Liver (tissue), 9 donors: Measurements from ENCODE around the gene ZNF662. TPM values are rescaled to one million over a fixed set of nuclear protein-coding genes. Genes with fewer than 3 reads are reported as not detected.

Experiments
- DNase-seq: peaks from one replicate; pipeline ENCODE4 v3.0.0-alpha.2; 2017; ENCODE audit warnings: low spot score
- H3K27ac ChIP-seq, 2 donors: one replicate each; pipeline ENCODE4 v1.7.0; 2013; ENCODE audit warnings: inconsistent platforms in 2 of 2, low read length in 2 of 2, control low read depth in 1 of 2, low read depth in 1 of 2, mild to moderate bottlenecking in 1 of 2
- H3K27me3 ChIP-seq, 4 donors: one replicate each; pipeline versions ENCODE4 v1.6.1 to v1.7.0; 2013; ENCODE audit warnings: low read length in 3 of 4, inconsistent platforms in 1 of 4, mild to moderate bottlenecking in 1 of 4, moderate library complexity in 1 of 4; ENCODE audit not compliant: control insufficient read depth in 4 of 4, insufficient read depth in 4 of 4
- H3K36me3 ChIP-seq, 4 donors: one replicate each; pipeline versions ENCODE4 v1.6.1 to v1.7.0; 2013; ENCODE audit warnings: low read length in 3 of 4, mild to moderate bottlenecking in 3 of 4, low read depth in 1 of 4, moderate library complexity in 1 of 4; ENCODE audit not compliant: control insufficient read depth in 4 of 4, insufficient read depth in 3 of 4
- H3K4me1 ChIP-seq, 4 donors: one replicate each; pipeline versions ENCODE4 v1.6.1 to v1.7.0; 2013; ENCODE audit warnings: low read length in 3 of 4, mild to moderate bottlenecking in 3 of 4, moderate library complexity in 1 of 4; ENCODE audit not compliant: control insufficient read depth in 4 of 4, insufficient read depth in 4 of 4
- H3K4me3 ChIP-seq, 3 donors: one replicate each; pipeline versions ENCODE4 v1.6.1 to v1.7.0; 2013; ENCODE audit warnings: low read length in 3 of 3, control low read depth in 1 of 3, low read depth in 1 of 3, mild to moderate bottlenecking in 1 of 3
- H3K9ac ChIP-seq, 2 donors: one replicate each; pipeline ENCODE4 v1.7.0; 2013; ENCODE audit warnings: low read length in 2 of 2, mild to moderate bottlenecking in 2 of 2, moderate library complexity in 2 of 2, control low read depth in 1 of 2, low read depth in 1 of 2
- H3K9me3 ChIP-seq, 4 donors: one replicate each; pipeline versions ENCODE4 v1.6.1 to v1.7.0; 2013; ENCODE audit warnings: low read length in 3 of 4; ENCODE audit not compliant: control insufficient read depth in 4 of 4
- FOXA2 ChIP-seq: IDR thresholded peaks from 2 replicates; pipeline ENCODE4 v1.6.1; 2016; ENCODE audit warnings: antibody characterized with exemption
- NR2F2 ChIP-seq: IDR thresholded peaks from 2 replicates; pipeline ENCODE4 v1.6.1; 2016; ENCODE audit warnings: antibody characterized with exemption
- RAD21 ChIP-seq, 2 donors: IDR thresholded peaks; 2 replicates each; pipeline ENCODE4 v1.6.1; 2016; ENCODE audit warnings: antibody characterized with exemption in 2 of 2, mild to moderate bottlenecking in 2 of 2
- SP1 ChIP-seq: IDR thresholded peaks from 2 replicates; pipeline ENCODE4 v1.6.1; 2018; ENCODE audit warnings: antibody characterized with exemption, mild to moderate bottlenecking
- TAF1 ChIP-seq: conservative IDR thresholded peaks from 2 replicates; pipeline ENCODE4 v1.6.1; 2016; ENCODE audit warnings: antibody characterized with exemption, mild to moderate bottlenecking
- YY1 ChIP-seq: IDR thresholded peaks from 2 replicates; pipeline ENCODE4 v1.6.1; 2016; ENCODE audit warnings: antibody characterized with exemption, mild to moderate bottlenecking
- WGBS: extraction: QIAGEN DNeasy Blood & Tissue Kit; methylation state at CpG from one replicate; pipeline ENCODE4 v1.1.7; 2013; 5-methylcytosine and 5-hydroxymethylcytosine counted together
- polyA plus RNA-seq, 2 donors: library from polyadenylated mRNA; stranded (reverse) in 1 of 2; unstranded in 1 of 2; fragments of 200-250 nt in 1 of 2; fragments of >200 nt in 1 of 2; fragmentation: Nextera tagmentation in 1 of 2; extraction: Ambion mirVana in 1 of 2; gene quantifications; one replicate each; pipeline versions ENCODE4 v1.2.1 to v1.2.3, GENCODE V29; 2013 to 2015
- total RNA-seq, 2 donors: library from RNA; depleted of rRNA; stranded (reverse); fragments of >200 nt; gene quantifications; one replicate each; pipeline ENCODE4 v1.2.3, GENCODE V29; 2014
- TF ChIP-seq, protein P1 (sequence below): IDR thresholded peaks from 2 replicates; pipeline ENCODE4 v1.6.1; 2016; ENCODE audit warnings: antibody characterized with exemption, mild to moderate bottlenecking
- TF ChIP-seq, protein P2 (sequence below): IDR thresholded peaks from 2 replicates; pipeline ENCODE4 v1.6.1; 2016; ENCODE audit warnings: antibody characterized with exemption
- TF ChIP-seq, protein P3 (sequence below): IDR thresholded peaks from 2 replicates; pipeline ENCODE4 v1.6.1; 2016; ENCODE audit warnings: antibody characterized with exemption
- TF ChIP-seq, protein P4 (sequence below): IDR thresholded peaks from 2 replicates; pipeline ENCODE4 v1.6.1; 2016; ENCODE audit warnings: antibody characterized with exemption
- TF ChIP-seq, protein P5 (sequence below): fragments of 150-350 bp; IDR thresholded peaks from 2 replicates; pipeline ENCODE4 v1.5.1; 2017; ENCODE audit warnings: improper control_type of control experiment, low read depth, low read length; ENCODE audit not compliant: missing input control
- donor health status: healthy.
- donor health status: healthy.
- donor health status: healthy.
- donor health status: healthy.
- donor health status: healthy.

Gene ZNF662
- total and polyA plus RNA-seq, 4 donors: 2.2 to 3.9 (median 2.6) TPM

DNA sequence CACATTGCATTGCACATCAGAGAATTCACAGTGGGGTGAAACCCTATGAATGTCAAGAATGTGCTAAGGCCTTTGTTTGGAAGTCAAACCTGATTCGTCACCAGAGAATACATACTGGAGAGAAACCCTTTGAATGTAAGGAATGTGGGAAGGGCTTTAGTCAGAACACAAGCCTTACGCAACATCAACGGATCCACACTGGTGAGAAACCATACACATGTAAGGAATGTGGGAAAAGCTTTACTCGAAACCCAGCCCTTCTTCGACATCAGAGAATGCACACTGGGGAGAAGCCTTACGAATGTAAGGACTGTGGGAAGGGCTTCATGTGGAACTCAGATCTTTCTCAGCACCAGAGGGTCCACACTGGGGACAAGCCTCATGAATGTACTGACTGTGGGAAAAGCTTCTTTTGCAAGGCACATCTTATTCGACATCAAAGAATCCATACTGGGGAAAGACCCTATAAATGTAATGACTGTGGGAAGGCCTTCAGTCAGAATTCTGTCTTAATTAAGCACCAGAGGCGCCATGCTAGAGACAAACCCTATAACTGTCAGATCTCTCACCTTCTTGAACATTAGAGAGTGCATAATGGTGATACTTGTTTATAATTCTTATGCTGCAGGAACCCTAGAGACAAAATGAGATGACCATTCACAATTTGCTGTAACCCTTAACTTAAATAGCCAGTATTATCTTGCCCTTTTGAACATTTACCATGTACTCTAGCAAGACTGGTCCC, 9.0 kb downstream of the ZNF662 start:
- no peaks in the 10 kb centered on the region for H3K4me1 ChIP-seq
- no peak for TF ChIP-seq SP1
- no peak for TF ChIP-seq YY1
- H3K27me3 ChIP-seq: no peaks in the 10 kb centered on the region
- peak overlapping the region in 2 of 3 donors; percentile 57 to 59 for H3K4me3 ChIP-seq
- H3K9me3 ChIP-seq: peaks cover 19 to 53% (median 44%) of the 10 kb centered on the region in 4 donors
- H3K36me3 ChIP-seq: peaks cover 2 to 42% (median 37%) of the 10 kb centered on the region in 4 donors
- no peak overlapping the region for H3K9ac ChIP-seq
- 97% methylated on average over 8 of the region's 8 CpGs for WGBS
- no peak overlapping the region for H3K27ac ChIP-seq
- DNase-seq: no peak

DNA sequence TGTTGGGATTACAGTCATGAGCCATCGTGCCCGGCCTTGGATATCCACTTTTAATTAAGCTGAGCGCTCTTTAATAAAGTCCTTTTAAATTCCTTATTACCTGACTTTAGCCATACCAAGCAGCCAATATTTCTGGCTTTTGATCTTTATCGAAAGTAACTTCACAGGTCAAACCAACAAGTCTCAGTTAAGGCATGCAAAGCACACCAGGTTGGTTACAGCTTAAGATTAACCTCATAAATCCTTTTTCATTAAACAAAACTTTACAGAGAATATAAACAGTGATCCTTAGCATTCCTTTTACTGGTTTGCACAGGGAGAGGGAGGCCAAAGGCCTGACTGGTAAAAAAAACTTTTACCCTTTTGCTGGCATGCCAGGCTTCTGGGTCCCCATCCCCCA, 17.7 kb downstream of the ZNF662 start:
- Histone ChIP-seq H3K4me1 (no peaks in the 10 kb centered on the region), H3K9me3 (peaks cover 0 to 6% (median 2%) of the 10 kb centered on the region in 4 donors), H3K27me3 (no peaks in the 10 kb centered on the region), H3K36me3 (no peaks in the 10 kb centered on the region), H3K27ac (no peak overlapping the region), H3K4me3 (no peak overlapping the region), H3K9ac (no peak overlapping the region)
- no peak for TF ChIP-seq YY1
- TF ChIP-seq, protein P1, sequence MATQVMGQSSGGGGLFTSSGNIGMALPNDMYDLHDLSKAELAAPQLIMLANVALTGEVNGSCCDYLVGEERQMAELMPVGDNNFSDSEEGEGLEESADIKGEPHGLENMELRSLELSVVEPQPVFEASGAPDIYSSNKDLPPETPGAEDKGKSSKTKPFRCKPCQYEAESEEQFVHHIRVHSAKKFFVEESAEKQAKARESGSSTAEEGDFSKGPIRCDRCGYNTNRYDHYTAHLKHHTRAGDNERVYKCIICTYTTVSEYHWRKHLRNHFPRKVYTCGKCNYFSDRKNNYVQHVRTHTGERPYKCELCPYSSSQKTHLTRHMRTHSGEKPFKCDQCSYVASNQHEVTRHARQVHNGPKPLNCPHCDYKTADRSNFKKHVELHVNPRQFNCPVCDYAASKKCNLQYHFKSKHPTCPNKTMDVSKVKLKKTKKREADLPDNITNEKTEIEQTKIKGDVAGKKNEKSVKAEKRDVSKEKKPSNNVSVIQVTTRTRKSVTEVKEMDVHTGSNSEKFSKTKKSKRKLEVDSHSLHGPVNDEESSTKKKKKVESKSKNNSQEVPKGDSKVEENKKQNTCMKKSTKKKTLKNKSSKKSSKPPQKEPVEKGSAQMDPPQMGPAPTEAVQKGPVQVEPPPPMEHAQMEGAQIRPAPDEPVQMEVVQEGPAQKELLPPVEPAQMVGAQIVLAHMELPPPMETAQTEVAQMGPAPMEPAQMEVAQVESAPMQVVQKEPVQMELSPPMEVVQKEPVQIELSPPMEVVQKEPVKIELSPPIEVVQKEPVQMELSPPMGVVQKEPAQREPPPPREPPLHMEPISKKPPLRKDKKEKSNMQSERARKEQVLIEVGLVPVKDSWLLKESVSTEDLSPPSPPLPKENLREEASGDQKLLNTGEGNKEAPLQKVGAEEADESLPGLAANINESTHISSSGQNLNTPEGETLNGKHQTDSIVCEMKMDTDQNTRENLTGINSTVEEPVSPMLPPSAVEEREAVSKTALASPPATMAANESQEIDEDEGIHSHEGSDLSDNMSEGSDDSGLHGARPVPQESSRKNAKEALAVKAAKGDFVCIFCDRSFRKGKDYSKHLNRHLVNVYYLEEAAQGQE: no peak
- TF ChIP-seq, protein P2, sequence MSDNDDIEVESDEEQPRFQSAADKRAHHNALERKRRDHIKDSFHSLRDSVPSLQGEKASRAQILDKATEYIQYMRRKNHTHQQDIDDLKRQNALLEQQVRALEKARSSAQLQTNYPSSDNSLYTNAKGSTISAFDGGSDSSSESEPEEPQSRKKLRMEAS: no peak
- no peak for TF ChIP-seq TAF1
- no peak for TF ChIP-seq NR2F2
- TF ChIP-seq SP1: no peak
- no peak for TF ChIP-seq FOXA2
- TF ChIP-seq, protein P3, sequence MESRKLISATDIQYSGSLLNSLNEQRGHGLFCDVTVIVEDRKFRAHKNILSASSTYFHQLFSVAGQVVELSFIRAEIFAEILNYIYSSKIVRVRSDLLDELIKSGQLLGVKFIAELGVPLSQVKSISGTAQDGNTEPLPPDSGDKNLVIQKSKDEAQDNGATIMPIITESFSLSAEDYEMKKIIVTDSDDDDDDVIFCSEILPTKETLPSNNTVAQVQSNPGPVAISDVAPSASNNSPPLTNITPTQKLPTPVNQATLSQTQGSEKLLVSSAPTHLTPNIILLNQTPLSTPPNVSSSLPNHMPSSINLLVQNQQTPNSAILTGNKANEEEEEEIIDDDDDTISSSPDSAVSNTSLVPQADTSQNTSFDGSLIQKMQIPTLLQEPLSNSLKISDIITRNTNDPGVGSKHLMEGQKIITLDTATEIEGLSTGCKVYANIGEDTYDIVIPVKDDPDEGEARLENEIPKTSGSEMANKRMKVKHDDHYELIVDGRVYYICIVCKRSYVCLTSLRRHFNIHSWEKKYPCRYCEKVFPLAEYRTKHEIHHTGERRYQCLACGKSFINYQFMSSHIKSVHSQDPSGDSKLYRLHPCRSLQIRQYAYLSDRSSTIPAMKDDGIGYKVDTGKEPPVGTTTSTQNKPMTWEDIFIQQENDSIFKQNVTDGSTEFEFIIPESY: no peak
- TF ChIP-seq, protein P4, sequence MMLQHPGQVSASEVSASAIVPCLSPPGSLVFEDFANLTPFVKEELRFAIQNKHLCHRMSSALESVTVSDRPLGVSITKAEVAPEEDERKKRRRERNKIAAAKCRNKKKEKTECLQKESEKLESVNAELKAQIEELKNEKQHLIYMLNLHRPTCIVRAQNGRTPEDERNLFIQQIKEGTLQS: no peak
- TF ChIP-seq RAD21 (IDR thresholded peaks at IDR 0.05): no peak
- TF ChIP-seq, protein P5, sequence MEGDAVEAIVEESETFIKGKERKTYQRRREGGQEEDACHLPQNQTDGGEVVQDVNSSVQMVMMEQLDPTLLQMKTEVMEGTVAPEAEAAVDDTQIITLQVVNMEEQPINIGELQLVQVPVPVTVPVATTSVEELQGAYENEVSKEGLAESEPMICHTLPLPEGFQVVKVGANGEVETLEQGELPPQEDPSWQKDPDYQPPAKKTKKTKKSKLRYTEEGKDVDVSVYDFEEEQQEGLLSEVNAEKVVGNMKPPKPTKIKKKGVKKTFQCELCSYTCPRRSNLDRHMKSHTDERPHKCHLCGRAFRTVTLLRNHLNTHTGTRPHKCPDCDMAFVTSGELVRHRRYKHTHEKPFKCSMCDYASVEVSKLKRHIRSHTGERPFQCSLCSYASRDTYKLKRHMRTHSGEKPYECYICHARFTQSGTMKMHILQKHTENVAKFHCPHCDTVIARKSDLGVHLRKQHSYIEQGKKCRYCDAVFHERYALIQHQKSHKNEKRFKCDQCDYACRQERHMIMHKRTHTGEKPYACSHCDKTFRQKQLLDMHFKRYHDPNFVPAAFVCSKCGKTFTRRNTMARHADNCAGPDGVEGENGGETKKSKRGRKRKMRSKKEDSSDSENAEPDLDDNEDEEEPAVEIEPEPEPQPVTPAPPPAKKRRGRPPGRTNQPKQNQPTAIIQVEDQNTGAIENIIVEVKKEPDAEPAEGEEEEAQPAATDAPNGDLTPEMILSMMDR: no peak
- DNase-seq: no peak
- 93% methylated on average over 4 of the region's 4 CpGs for WGBS
